Stimulated activated CD4-positive, alpha-beta T cell treated with anti-CD3 and anti-CD28 coated beads, TNF-alpha, amount 100 ng/mL, for 1 hour (primary cell): ENCODE measurements around the gene CACNA1H.

ENCODE experiments used
- DNase-seq, 3 donors: peaks; one replicate each; pipeline ENCODE4 v3.0.0-alpha.2; 2020; ENCODE audit warnings: low read depth in 3 of 3, low spot score in 1 of 3

Gene CACNA1H

DNA sequence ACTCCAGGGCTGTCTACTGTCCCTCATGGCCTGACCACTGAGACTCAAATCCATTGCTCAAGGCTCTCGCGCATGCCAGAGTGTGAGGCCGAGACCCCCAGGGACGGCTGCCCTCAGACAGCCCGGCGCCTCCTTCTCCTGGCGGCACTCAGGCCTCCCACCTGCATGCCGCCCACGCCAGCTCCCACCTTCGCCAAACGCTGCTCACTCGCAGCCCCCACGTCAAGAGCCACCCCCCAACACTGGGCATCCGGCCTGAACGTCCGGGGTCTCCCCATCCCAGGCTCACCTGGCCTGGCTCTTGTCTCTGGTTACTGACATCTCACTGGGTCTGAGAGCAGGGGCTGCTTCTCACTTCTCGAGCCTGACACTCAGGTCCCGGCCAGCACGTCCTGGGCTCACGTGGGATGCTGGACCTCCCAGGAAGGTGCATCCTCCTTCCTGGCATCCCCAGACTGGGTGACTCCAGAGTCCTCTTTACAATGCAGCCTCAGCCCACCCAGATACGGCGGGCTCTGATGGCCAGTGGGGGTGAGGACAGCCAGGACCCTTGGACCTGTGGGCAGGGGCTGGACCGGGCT lies 12.2 kb upstream of the CACNA1H start:
- no peak for DNase-seq

DNA sequence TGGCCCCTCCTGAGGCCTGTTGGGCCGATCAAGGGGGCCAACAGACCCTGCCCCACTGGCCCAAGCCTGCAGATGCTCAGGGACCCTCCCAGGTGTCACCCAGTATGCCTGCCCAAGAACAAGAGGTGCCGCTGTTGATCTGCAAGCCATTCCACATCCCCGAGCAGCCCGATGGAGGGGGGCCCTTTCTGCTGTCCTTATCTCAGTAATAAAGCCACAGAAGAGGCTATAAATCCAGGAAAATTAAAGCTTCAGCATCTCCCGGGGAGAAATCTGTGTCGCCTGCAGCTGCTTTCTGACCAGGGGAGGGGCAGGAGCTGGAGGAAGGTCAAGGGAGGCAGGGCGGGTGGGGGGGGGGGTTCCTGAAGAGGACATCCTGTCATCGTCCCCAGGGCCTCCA lies 11.7 kb upstream of the CACNA1H start:
- DNase-seq, result no peak

- no peak for DNase-seq
Observed at GRCh38 chr16:1141716-1142115, 11.2 kb upstream of the CACNA1H start.

DNA sequence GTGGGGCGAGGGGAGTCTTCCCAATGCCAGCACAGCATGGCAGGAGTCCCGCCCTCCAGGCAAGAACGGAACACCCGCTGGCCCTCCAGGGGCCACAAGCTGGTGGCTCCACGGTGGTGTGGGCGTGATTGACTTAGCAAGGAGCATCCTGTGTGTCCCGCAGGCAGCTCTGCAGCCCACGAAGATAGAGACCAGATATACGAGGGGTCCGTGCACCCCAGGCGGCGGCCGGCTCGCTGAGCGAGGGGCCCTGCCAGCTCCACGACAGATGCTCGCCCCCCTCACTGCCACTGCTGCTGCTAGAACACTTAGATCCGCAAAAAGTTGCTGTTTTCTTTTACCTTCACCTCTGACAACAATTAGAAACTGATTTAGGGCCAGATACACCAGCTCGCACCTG lies 10.0 kb upstream of the CACNA1H start:
- no peak for DNase-seq

GRCh38 chr16:1143761-1144450 lies 9.0 kb upstream of the CACNA1H start:
- DNase-seq, result no peak

GRCh38 chr16:1144476-1145382 lies 8.2 kb upstream of the CACNA1H start:
- DNase-seq, result no peak

GRCh38 chr16:1145383-1146100 lies 7.4 kb upstream of the CACNA1H start:
- DNase-seq, result no peak

DNA sequence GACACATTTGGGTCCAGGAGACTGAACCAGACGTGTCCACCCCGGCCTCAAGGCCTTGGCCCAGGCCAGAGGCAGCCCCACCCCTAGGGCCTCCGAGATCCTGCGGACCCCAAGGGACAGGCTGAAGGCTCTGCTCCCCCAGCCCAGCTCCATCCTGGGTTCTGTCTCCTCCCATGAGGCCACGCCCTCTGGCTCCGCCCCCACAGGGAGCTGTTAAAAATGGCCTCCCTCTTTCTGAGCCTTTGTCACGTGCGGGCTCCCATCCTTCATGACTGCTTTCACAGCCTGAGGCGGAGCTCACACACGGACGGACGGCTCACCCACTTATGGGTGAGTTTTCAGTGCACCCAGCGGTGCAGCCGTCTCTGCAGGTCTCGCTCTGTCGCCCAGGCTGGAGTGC lies 6.5 kb upstream of the CACNA1H start:
- DNase-seq, result no peak

- DNase-seq, result no peak
Observed at GRCh38 chr16:1147027-1147426, 5.9 kb upstream of the CACNA1H start.

DNA sequence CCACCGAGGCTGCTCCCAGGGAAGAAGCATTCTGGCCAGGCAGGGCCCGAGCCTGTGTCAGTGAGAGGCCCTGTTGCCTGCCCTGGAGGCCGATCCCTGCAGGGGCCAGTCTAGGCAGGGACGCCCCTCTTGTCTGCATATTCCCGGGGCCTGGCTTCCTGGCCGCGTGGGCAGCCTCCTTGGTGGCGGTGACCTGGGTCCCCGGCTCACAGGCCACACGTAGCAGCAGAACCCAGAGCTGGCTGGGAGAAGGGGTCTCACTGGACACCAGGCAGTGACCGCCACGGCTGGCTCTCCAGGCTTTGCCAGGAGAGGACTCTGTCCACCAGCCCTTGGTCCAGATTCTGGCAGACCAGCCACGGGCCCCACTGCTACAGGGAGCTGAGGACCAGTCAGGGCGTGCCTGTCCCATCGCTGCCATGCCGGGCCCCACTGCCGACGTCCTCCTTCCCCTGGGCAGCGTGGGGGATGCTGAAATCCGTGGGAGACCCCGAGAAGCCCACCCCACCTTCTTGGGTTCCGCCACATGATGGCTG lies 3.7 kb upstream of the CACNA1H start:
- DNase-seq, result no peak

DNA sequence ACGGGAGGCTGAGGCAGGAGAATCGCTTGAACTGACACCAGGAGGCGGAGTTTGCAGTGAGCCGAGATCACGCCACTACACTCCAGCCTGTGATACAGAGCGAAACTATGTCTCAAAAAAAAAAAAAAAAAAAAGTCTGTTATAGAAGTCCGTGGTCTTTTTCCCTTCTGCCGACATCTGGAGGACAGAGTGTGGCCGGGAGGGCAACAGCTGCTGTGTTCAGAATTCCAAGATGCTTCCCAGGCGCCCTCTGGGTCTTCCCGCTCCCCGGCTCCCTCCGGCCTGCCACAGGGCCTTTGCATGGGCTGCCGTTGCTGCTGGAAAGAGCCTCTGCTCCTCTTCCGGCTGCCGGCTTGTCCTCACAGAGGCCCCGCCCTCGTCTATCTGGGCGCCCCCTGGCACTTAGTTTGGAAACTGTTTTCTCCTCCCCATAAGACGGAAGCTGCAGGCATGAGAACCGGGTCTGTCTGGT lies 2.4 kb upstream of the CACNA1H start:
- no peak for DNase-seq

DNA sequence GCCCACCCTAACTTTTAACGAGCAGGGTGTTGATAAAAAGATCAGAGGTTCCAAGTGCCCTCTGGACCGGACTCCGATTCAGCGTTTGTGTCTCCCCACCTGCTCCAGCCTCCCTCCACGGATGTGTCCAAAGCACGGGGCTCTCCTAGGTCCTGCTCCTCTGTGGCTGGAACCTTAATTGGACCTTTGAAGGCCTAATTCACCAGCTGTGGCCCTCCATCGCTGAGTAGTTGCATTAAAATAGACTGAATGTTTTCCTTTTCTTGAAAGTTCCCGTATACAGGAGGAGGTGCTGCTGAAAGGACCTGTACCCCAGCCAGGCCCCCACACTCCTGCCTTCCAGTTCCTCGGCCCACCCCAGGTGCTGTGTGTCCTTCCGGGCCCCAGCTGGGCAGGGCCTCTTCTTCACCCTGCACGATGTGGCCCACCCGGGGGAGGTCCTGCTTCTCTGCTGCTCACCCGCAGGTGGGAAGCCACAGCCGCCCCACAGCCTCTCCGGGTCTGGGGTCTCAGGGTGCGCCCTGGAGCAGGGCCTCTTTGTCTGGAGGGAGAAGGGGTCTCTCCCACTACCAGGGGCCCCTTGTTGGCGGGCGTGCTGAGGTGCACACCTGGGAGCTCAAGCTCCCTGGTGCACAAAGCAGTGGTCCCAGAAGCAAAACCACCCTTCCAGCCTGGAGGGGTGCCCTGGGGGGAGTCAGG lies 1.3 kb upstream of the CACNA1H start:
- DNase-seq, result no peak

DNA sequence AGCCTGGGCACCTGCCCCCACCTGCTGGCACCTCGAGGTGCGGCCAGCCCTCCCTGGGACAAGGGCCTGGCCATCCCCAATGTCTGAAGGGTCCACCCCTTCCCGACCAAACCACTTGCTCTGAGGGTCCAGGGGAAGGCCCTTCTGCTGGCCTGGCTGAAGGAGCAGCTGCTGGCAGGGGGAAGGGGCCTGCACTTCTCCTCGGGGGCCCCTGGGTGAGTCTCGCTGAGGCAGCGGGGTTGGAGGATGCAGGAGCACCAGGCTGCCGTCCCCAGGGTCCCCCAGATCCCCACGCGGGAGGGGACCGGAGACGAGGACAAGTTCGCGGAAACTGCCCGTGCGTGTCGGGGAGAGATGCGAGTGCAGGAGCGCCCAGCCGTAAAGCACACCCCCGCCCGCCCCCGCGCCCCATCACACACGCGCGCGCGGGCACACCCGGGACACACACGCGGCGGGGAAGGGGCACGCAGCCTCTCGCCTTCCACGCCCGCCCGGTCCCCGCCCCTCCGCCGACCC lies 725 bp upstream of the CACNA1H start:
- DNase-seq, result peak; percentile 5 to 29 (median 25)

DNA sequence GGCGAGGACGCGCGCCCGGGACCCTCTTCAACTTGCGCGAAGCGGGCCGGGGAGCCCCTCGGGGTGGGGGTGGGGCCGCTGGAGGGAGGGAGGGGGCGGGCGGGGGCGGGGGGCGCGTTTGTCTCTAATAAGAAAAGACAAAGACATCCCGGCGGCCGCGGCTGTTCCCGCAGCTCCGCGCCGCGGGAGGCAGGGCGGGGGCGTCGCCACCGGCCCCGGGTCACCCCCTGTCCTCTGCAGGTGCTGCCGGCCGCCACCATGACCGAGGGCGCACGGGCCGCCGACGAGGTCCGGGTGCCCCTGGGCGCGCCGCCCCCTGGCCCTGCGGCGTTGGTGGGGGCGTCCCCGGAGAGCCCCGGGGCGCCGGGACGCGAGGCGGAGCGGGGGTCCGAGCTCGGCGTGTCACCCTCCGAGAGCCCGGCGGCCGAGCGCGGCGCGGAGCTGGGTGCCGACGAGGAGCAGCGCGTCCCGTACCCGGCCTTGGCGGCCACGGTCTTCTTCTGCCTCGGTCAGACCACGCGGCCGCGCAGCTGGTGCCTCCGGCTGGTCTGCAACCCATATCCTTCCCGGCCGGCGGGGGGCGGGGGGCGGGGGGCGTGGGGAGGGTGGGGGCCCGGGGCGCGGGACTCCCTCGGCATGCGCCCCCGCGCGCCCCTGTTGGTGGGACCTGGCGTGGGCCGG lies 714 bp downstream of the CACNA1H start:
- DNase-seq, result no peak

- no peak for DNase-seq
Observed at GRCh38 chr16:1154291-1154886, 1.5 kb downstream of the CACNA1H start.

- no peak for DNase-seq
Observed at GRCh38 chr16:1154887-1155331, 2.0 kb downstream of the CACNA1H start.

DNA sequence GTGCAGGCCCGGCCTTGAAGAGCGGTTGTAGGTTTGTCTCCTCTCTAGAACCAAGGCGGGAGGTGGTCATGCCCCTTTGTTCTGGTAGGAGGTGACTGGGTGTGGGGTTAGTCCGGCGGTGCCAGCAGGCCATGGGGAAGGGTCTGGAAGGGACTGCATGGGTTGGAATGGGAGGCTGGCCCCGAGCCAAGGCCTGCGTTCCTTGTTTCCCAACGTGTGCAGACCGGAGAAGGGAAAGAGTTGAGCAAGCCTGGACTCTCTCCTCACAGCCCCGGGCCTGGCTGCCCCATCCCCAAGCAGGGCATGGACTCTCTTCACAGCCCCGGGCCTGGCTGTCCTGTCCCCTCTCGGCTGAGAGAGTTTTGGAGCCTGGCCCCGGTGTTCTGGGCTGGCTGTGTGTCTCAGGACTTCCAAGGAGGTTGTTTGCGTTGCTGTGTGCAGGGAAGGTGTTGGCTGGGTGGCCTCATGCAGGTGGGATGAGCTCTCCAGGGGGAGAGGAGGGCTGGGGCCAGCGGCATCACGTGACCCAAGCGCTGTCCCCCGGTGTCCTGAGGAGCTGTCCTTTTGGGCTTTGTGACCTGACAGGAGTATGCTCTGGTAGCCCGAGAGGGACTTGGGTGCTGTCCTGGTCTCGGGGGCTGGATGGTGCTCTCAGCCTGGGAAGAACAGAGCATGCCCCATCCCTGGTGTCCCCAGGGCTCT lies 2.6 kb downstream of the CACNA1H start:
- no peak for DNase-seq
